Measurements from ENCODE around the gene GPR42. TPM values are rescaled to one million over a fixed set of nuclear protein-coding genes. Genes with fewer than 3 reads are reported as not detected.
"Not testable (repeated sequence)": the region's sequence is repeated elsewhere in the genome, so short reads cannot be mapped to it uniquely, and the experiment has no call there.

The GPR42 gene
- total RNA-seq, 1 experiment from 2014 or later, result not detected

GRCh38 chr19:35363001-35363590 is 7.8 kb upstream of the GPR42 start:
- Histone ChIP-seq H3K4me3 (no peak overlapping the region), H3K36me3 (no peaks in the 10 kb centered on the region), H3K27me3 (replicated peaks) (peaks cover 11% of the 10 kb centered on the region), H3K9me3 (replicated peaks) (no peaks in the 10 kb centered on the region), H3K4me1 (replicated peaks) (no peaks in the 10 kb centered on the region), H3K27ac (no peak overlapping the region)
- DNase-seq (ENCODE audit: low read depth in 1 of 2, low spot score in 2 of 2), result no peak

- no peak for DNase-seq (ENCODE audit: low read depth in 1 of 2, low spot score in 2 of 2)
- Histone ChIP-seq H3K4me3 (no peak overlapping the region), H3K27ac (no peak overlapping the region), H3K27me3 (replicated peaks) (peaks cover 10% of the 10 kb centered on the region), H3K9me3 (replicated peaks) (no peaks in the 10 kb centered on the region), H3K4me1 (replicated peaks) (no peaks in the 10 kb centered on the region), H3K36me3 (no peaks in the 10 kb centered on the region)
These were observed 7.0 kb upstream of the GPR42 start for GRCh38 chr19:35363711-35364425.

- no peaks in the 10 kb centered on the region for H3K36me3 ChIP-seq
- no peaks in the 10 kb centered on the region for H3K4me1 ChIP-seq (replicated peaks)
- H3K9me3 ChIP-seq (replicated peaks), result no peaks in the 10 kb centered on the region
- no peak overlapping the region for H3K4me3 ChIP-seq
- no peak for DNase-seq (ENCODE audit: low read depth in 1 of 2, low spot score in 2 of 2)
- peaks cover 10% of the 10 kb centered on the region for H3K27me3 ChIP-seq (replicated peaks)
- no peak overlapping the region for H3K27ac ChIP-seq
These were observed 5.6 kb upstream of the GPR42 start for GRCh38 chr19:35365303-35365702.

GRCh38 chr19:35368378-35368777 is 2.5 kb upstream of the GPR42 start:
- H3K27ac ChIP-seq, result no peak overlapping the region
- DNase-seq (ENCODE audit: low read depth in 1 of 2, low spot score in 2 of 2), result no peak
- no peaks in the 10 kb centered on the region for H3K9me3 ChIP-seq (replicated peaks)
- H3K4me3 ChIP-seq, result no peak overlapping the region
- no peaks in the 10 kb centered on the region for H3K36me3 ChIP-seq
- H3K27me3 ChIP-seq (replicated peaks), result no peaks in the 10 kb centered on the region; the same call in 1 of the 2 replicates
- no peaks in the 10 kb centered on the region for H3K4me1 ChIP-seq (replicated peaks)

- Histone ChIP-seq H3K9me3 (replicated peaks) (no peaks in the 10 kb centered on the region), H3K4me3 (no peak overlapping the region), H3K4me1 (replicated peaks) (no peaks in the 10 kb centered on the region), H3K27me3 (replicated peaks) (no peaks in the 10 kb centered on the region; the same call in 1 of the 2 replicates), H3K27ac (no peak overlapping the region), H3K36me3 (no peaks in the 10 kb centered on the region)
- no peak for DNase-seq (ENCODE audit: low read depth in 1 of 2, low spot score in 2 of 2)
These were observed 1.3 kb upstream of the GPR42 start for GRCh38 chr19:35369522-35369921.

GRCh38 chr19:35373492-35373891 is 2.6 kb downstream of the GPR42 start:
- Histone ChIP-seq H3K4me3 (no peak overlapping the region), H3K36me3 (no peaks in the 10 kb centered on the region), H3K27me3 (replicated peaks) (no peaks in the 10 kb centered on the region), H3K27ac (no peak overlapping the region), H3K9me3 (replicated peaks) (no peaks in the 10 kb centered on the region), H3K4me1 (replicated peaks) (no peaks in the 10 kb centered on the region)
- DNase-seq (ENCODE audit: low read depth in 1 of 2, low spot score in 2 of 2), result no peak

GRCh38 chr19:35374031-35374430 is 3.2 kb downstream of the GPR42 start:
- H3K4me1 ChIP-seq (replicated peaks); H3K27me3 ChIP-seq (replicated peaks); H3K9me3 ChIP-seq (replicated peaks); H3K4me3 ChIP-seq; H3K36me3 ChIP-seq; H3K27ac ChIP-seq; DNase-seq (ENCODE audit: low read depth in 1 of 2, low spot score in 2 of 2): not testable (repeated sequence)

GRCh38 chr19:35375505-35376307 is 4.8 kb downstream of the GPR42 start:
- Histone ChIP-seq H3K27me3 (replicated peaks) (no peaks in the 10 kb centered on the region), H3K27ac (no peak overlapping the region), H3K36me3 (no peaks in the 10 kb centered on the region), H3K4me1 (replicated peaks) (no peaks in the 10 kb centered on the region), H3K4me3 (no peak overlapping the region), H3K9me3 (replicated peaks) (no peaks in the 10 kb centered on the region)
- DNase-seq (ENCODE audit: low read depth in 1 of 2, low spot score in 2 of 2), result no peak

GRCh38 chr19:35377656-35378055 is 6.8 kb downstream of the GPR42 start:
- H3K27me3 ChIP-seq (replicated peaks), result no peaks in the 10 kb centered on the region
- H3K9me3 ChIP-seq (replicated peaks), result no peaks in the 10 kb centered on the region
- no peaks in the 10 kb centered on the region for H3K4me1 ChIP-seq (replicated peaks)
- no peak for DNase-seq (ENCODE audit: low read depth in 1 of 2, low spot score in 2 of 2)
- no peak overlapping the region for H3K4me3 ChIP-seq
- H3K27ac ChIP-seq, result no peak overlapping the region
- H3K36me3 ChIP-seq, result no peaks in the 10 kb centered on the region

GRCh38 chr19:35378356-35378755 is 7.5 kb downstream of the GPR42 start:
- no peaks in the 10 kb centered on the region for H3K36me3 ChIP-seq
- H3K4me1 ChIP-seq (replicated peaks), result no peaks in the 10 kb centered on the region
- H3K27ac ChIP-seq, result no peak overlapping the region

GRCh38 chr19:35379545-35379944 is 8.7 kb downstream of the GPR42 start:
- not testable (repeated sequence) for H3K4me3 ChIP-seq; H3K27ac ChIP-seq; H3K36me3 ChIP-seq; H3K9me3 ChIP-seq (replicated peaks); DNase-seq (ENCODE audit: low read depth in 1 of 2, low spot score in 2 of 2); H3K4me1 ChIP-seq (replicated peaks); H3K27me3 ChIP-seq (replicated peaks)

More at GRCh38 chr19:35378356-35378755, 7.5 kb downstream of the GPR42 start:
- no peak for DNase-seq (ENCODE audit: low read depth in 1 of 2, low spot score in 2 of 2)
- no peaks in the 10 kb centered on the region for H3K9me3 ChIP-seq (replicated peaks)
- no peaks in the 10 kb centered on the region for H3K27me3 ChIP-seq (replicated peaks)
- no peak overlapping the region for H3K4me3 ChIP-seq

GRCh38 chr19:35379992-35380391 is 9.1 kb downstream of the GPR42 start:
- H3K4me1 ChIP-seq (replicated peaks), result no peaks in the 10 kb centered on the region
- H3K27ac ChIP-seq, result no peak overlapping the region
- DNase-seq (ENCODE audit: low read depth in 1 of 2, low spot score in 2 of 2), result no peak
- H3K9me3 ChIP-seq (replicated peaks), result 0 out of 2 replicates have a peak, but pooled peaks cover 3% of the 10 kb centered on the region
- H3K27me3 ChIP-seq (replicated peaks), result no peaks in the 10 kb centered on the region
- H3K36me3 ChIP-seq, result no peaks in the 10 kb centered on the region
- H3K4me3 ChIP-seq, result no peak overlapping the region

- no peak overlapping the region for H3K4me3 ChIP-seq
- H3K27me3 ChIP-seq (replicated peaks), result no peaks in the 10 kb centered on the region
- no peaks in the 10 kb centered on the region for H3K36me3 ChIP-seq
- no peak for DNase-seq (ENCODE audit: low read depth in 1 of 2, low spot score in 2 of 2)
- H3K27ac ChIP-seq, result no peak overlapping the region
- no peaks in the 10 kb centered on the region for H3K4me1 ChIP-seq (replicated peaks)
- peaks cover 6% of the 10 kb centered on the region; the same call in 1 of the 2 replicates for H3K9me3 ChIP-seq (replicated peaks)
These were observed 9.7 kb downstream of the GPR42 start for GRCh38 chr19:35380450-35381124.

Measured in SJSA1 (cell line).